Activated T-helper 2 cell treated with anti-CD3 and anti-CD28 coated beads, Interferon-gamma antibody, Interleukin-2, Interleukin-4, amounts not matched to agents 10 μg/mL and 5 μg/mL and 100 μg/mL, durations not matched to agents 14 hours and 24 hours and 36 hours (primary cell): ENCODE measurements around the gene CAV1. TPM values are rescaled to one million over a fixed set of nuclear protein-coding genes. Genes with fewer than 3 reads are reported as not detected.

ENCODE experiments used
- DNase-seq: peaks from one replicate; pipeline ENCODE4 v3.0.0; 2021; ENCODE audit warnings: low spot score
- H3K27ac Mint-ChIP-seq: one replicate; pipeline ENCODE4 v1.8.0; 2021; ENCODE audit warnings: mixed read lengths
- H3K27me3 Mint-ChIP-seq: one replicate; pipeline ENCODE4 v1.8.0; 2021; ENCODE audit warnings: low read depth, mixed read lengths
- H3K36me3 Mint-ChIP-seq: one replicate; pipeline ENCODE4 v1.8.0; 2021; ENCODE audit warnings: low read depth, mixed read lengths
- H3K4me1 Mint-ChIP-seq: one replicate; pipeline ENCODE4 v1.8.0; 2021; ENCODE audit warnings: low read depth, mixed read lengths
- H3K4me3 Mint-ChIP-seq: one replicate; pipeline ENCODE4 v1.8.0; 2021; ENCODE audit warnings: low read depth, mild to moderate bottlenecking, moderate library complexity, mixed read lengths
- H3K9me3 Mint-ChIP-seq: one replicate; pipeline ENCODE4 v1.8.0; 2021; ENCODE audit warnings: mixed read lengths
- intact Hi-C: fragments of 100-400 bp; cut with micrococcal nuclease; formaldehyde crosslinking; loops from one replicate; pipeline ENCODE4 v1.15.1; 2023
- total RNA-seq: library from RNA; stranded (reverse); gene quantifications from 2 replicates; pipeline ENCODE4 v1.2.3, GENCODE V29; 2022

CAV1 gene
- total RNA-seq, 1 donor from 2014 or later, result 0.41 TPM

DNA sequence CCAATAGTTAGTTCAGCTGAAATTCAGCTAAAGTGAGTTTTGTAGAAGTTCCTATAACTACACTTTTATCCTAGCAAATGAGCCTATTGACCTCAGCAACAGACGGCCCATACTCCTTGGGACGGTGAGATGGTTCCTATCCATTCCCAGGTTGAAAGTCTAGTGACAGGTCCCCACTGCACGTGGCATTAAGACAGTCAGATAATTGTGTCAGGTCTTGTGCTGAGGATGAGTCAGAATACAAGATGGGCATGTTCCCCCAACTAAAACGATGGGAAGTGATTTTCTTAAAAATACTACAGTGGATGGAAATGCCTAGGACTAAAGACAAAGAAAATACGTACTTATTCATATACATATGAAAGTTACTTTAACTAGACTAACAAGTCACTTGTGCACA is 2.1 kb downstream of the CAV1 start:
- no peaks in the 10 kb centered on the region for H3K36me3 Mint-ChIP-seq
- H3K4me1 Mint-ChIP-seq, result peaks cover 23% of the 10 kb centered on the region
- no peaks in the 10 kb centered on the region for H3K9me3 Mint-ChIP-seq
- intact Hi-C loops, result loop anchor here (1.0 to 10.0 kb wide), 3 partner anchors 61 to 352 kb away; no protein-coding TSS in a partner anchor
- DNase-seq, result no peak
- H3K27me3 Mint-ChIP-seq, result peaks cover 69% of the 10 kb centered on the region
- H3K4me3 Mint-ChIP-seq, result peak overlapping the region; percentile 72
- no peak overlapping the region for H3K27ac Mint-ChIP-seq

DNA sequence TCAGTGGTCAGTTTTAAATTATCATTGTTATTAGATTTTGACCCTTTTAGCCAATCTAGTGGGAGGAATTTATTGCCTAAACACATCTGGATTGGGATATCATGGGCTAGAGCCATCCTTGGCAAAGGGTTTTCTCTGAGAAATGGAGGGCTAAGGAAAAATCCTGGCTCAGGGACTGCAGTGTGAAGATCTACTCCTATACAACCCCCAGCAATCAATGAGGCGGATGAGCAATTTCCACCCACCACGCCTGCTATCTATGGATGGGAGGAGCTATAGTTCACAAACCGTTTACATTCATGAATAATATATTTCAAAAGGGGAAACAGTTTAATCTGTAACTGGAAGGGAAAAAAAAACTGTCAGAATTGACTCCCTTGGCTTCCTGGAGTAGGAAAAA is 2.7 kb downstream of the CAV1 start:
- intact Hi-C loops, result loop anchor here (10.0 kb wide), 1 partner anchor 353 kb away; no protein-coding TSS in a partner anchor
- Mint-ChIP-seq H3K4me3 (no peak overlapping the region), H3K27ac (no peak overlapping the region), H3K4me1 (peaks cover 23% of the 10 kb centered on the region), H3K27me3 (peaks cover 64% of the 10 kb centered on the region), H3K36me3 (no peaks in the 10 kb centered on the region), H3K9me3 (no peaks in the 10 kb centered on the region)
- no peak for DNase-seq

GRCh38 chr7:116528008-116528789 is 3.4 kb downstream of the CAV1 start:
- Mint-ChIP-seq H3K27ac (no peak overlapping the region), H3K9me3 (no peaks in the 10 kb centered on the region), H3K4me3 (no peak overlapping the region), H3K36me3 (no peaks in the 10 kb centered on the region), H3K27me3 (peaks cover 59% of the 10 kb centered on the region), H3K4me1 (peaks cover 23% of the 10 kb centered on the region)
- DNase-seq, result no peak
- intact Hi-C loops, result loop anchor here (10.0 kb wide), 1 partner anchor 353 kb away; no protein-coding TSS in a partner anchor

- intact Hi-C loops, result loop anchor here (10.0 kb wide), 1 partner anchor 354 kb away; no protein-coding TSS in a partner anchor
- peaks cover 48% of the 10 kb centered on the region for H3K27me3 Mint-ChIP-seq
- H3K36me3 Mint-ChIP-seq, result no peaks in the 10 kb centered on the region
- H3K4me1 Mint-ChIP-seq, result peaks cover 23% of the 10 kb centered on the region
- no peak overlapping the region for H3K4me3 Mint-ChIP-seq
- no peaks in the 10 kb centered on the region for H3K9me3 Mint-ChIP-seq
- H3K27ac Mint-ChIP-seq, result no peak overlapping the region
- no peak for DNase-seq
Measured at GRCh38 chr7:116529250-116529649, 4.4 kb downstream of the CAV1 start.

- Mint-ChIP-seq H3K9me3 (no peaks in the 10 kb centered on the region), H3K27me3 (peaks cover 40% of the 10 kb centered on the region), H3K4me1 (peaks cover 15% of the 10 kb centered on the region), H3K27ac (no peak overlapping the region), H3K4me3 (no peak overlapping the region), H3K36me3 (no peaks in the 10 kb centered on the region)
- intact Hi-C loops, result no loop called here
- DNase-seq, result no peak
Measured at GRCh38 chr7:116530107-116530820, 5.4 kb downstream of the CAV1 start.

GRCh38 chr7:116532102-116532688 is 7.4 kb downstream of the CAV1 start:
- Mint-ChIP-seq H3K27ac (no peak overlapping the region), H3K36me3 (no peaks in the 10 kb centered on the region), H3K4me3 (no peak overlapping the region), H3K9me3 (no peaks in the 10 kb centered on the region), H3K4me1 (peaks cover 3% of the 10 kb centered on the region), H3K27me3 (peaks cover 26% of the 10 kb centered on the region)
- DNase-seq, result no peak
- intact Hi-C loops, result no loop called here

GRCh38 chr7:116534790-116535189 is 10.0 kb downstream of the CAV1 start:
- DNase-seq, result no peak
- intact Hi-C loops, result no loop called here
- Mint-ChIP-seq H3K4me1 (no peaks in the 10 kb centered on the region), H3K27me3 (peaks cover 14% of the 10 kb centered on the region), H3K9me3 (no peaks in the 10 kb centered on the region), H3K27ac (no peak overlapping the region), H3K4me3 (no peak overlapping the region), H3K36me3 (no peaks in the 10 kb centered on the region)

DNA sequence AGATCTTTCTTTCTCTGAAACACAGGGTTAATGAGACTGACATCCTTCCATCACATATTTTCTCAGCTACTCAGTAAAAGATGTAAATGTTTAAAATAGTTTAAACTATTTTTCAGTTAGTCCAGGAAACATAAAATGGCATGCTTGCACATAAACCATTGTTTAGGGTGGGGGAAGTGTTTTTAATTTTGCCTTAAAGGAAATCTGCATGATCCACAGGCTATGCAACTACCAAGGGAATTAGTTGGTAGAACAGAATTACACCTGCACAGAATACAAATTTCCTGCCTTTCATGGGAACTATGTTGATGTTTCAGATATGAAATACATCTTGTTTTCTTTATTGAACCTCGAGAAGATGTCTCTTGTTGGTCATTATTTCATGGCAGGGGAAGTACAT is 10.6 kb downstream of the CAV1 start:
- intact Hi-C loops, result no loop called here
- H3K36me3 Mint-ChIP-seq, result no peaks in the 10 kb centered on the region
- no peak overlapping the region for H3K4me3 Mint-ChIP-seq
- H3K4me1 Mint-ChIP-seq, result no peaks in the 10 kb centered on the region
- no peak for DNase-seq
- no peaks in the 10 kb centered on the region for H3K9me3 Mint-ChIP-seq
- no peak overlapping the region for H3K27ac Mint-ChIP-seq
- peaks cover 10% of the 10 kb centered on the region for H3K27me3 Mint-ChIP-seq

- Mint-ChIP-seq H3K4me1 (no peaks in the 10 kb centered on the region), H3K27me3 (peaks cover 12% of the 10 kb centered on the region), H3K27ac (no peak overlapping the region), H3K4me3 (no peak overlapping the region), H3K36me3 (no peaks in the 10 kb centered on the region), H3K9me3 (no peaks in the 10 kb centered on the region)
- intact Hi-C loops, result no loop called here
- DNase-seq, result no peak
Measured at GRCh38 chr7:116538138-116538537, 13.3 kb downstream of the CAV1 start.

DNA sequence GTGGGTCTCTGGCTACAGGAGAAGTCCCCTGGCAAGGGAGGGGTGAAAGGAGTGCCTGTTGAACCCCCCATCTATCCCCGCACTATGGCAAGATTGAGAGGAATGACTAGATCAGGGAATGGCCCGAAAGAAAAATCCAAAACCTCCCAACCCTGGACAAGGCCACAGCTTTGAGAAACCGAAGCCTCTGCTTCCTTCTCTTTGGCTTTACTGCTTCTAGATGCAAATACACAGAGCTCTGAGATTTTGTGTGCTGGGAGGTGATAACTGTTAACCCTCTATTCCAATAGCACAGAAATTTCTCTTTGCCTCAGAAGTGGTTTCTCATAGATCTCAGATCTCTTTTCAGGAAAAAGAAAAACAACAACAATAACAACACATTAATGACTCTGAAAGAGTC is 15.0 kb downstream of the CAV1 start:
- intact Hi-C loops, result no loop called here
- peaks cover 20% of the 10 kb centered on the region for H3K27me3 Mint-ChIP-seq
- H3K36me3 Mint-ChIP-seq, result no peaks in the 10 kb centered on the region
- no peak overlapping the region for H3K4me3 Mint-ChIP-seq
- H3K9me3 Mint-ChIP-seq, result no peaks in the 10 kb centered on the region
- H3K27ac Mint-ChIP-seq, result no peak overlapping the region
- H3K4me1 Mint-ChIP-seq, result no peaks in the 10 kb centered on the region
- no peak for DNase-seq

DNA sequence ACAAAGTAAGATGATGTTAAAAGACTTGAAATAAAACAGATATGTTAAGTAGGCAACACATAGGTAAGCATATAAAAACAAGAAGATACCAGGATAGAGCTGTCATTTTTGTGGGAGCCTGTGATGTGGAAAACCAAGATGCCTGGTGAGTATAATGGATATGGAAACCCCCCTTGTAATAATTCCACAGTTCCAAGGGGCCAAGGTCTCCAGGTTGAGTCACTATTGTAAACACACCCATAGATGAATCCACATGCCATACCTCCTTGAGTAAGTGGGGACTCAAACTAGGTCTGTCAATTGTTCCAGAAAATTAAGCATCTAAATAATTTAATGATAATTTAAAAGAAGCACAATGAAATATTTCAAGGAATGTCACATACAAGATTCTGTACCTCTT is 15.9 kb downstream of the CAV1 start:
- Mint-ChIP-seq H3K27me3 (peaks cover 23% of the 10 kb centered on the region), H3K4me3 (no peak overlapping the region), H3K9me3 (no peaks in the 10 kb centered on the region), H3K4me1 (no peaks in the 10 kb centered on the region), H3K36me3 (no peaks in the 10 kb centered on the region), H3K27ac (no peak overlapping the region)
- intact Hi-C loops, result no loop called here
- no peak for DNase-seq

DNA sequence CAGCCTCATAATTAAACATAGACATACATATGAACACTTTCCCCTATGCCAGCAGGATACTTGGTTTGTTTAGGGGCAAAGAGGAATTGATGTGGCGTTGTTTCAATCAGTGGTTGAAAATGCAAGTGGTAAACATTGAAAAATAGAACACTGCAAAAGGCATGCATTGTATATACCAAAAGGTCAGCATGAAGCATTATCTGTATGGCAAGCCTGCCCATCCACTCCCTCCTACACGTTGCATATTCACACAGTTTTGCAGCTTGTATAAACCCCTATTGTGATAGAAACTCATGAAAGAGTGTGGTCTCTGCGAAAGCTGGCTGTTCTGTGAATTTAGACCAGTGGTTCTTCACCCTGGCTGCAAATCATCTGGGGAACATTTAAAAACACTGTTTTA is 17.1 kb downstream of the CAV1 start:
- DNase-seq, result no peak
- no peaks in the 10 kb centered on the region for H3K4me1 Mint-ChIP-seq
- intact Hi-C loops, result no loop called here
- no peak overlapping the region for H3K4me3 Mint-ChIP-seq
- H3K36me3 Mint-ChIP-seq, result no peaks in the 10 kb centered on the region
- no peaks in the 10 kb centered on the region for H3K9me3 Mint-ChIP-seq
- H3K27ac Mint-ChIP-seq, result no peak overlapping the region
- H3K27me3 Mint-ChIP-seq, result peaks cover 25% of the 10 kb centered on the region

- no peaks in the 10 kb centered on the region for H3K36me3 Mint-ChIP-seq
- no peak overlapping the region for H3K27ac Mint-ChIP-seq
Measured at GRCh38 chr7:116542618-116543017, 17.8 kb downstream of the CAV1 start.

More at GRCh38 chr7:116542618-116543017, 17.8 kb downstream of the CAV1 start:
- no peak for DNase-seq
- Mint-ChIP-seq H3K27me3 (peaks cover 30% of the 10 kb centered on the region), H3K9me3 (no peaks in the 10 kb centered on the region), H3K4me3 (no peak overlapping the region), H3K4me1 (no peaks in the 10 kb centered on the region)
- intact Hi-C loops, result no loop called here
